ENCODE data around the gene ZFP3.

GRCh38 chr17:5120036-5120435 lies 41.8 kb downstream of the ZFP3 start:
- no peak for TF ChIP-seq CTCF (IDR thresholded peaks at IDR 0.05)
- no peak for TF ChIP-seq POLR2A (IDR thresholded peaks at IDR 0.05)

Measured in heart left ventricle (tissue), 13 donors.